MCF 10A (cell line): ENCODE data around the gene MYCT1. TPM values are rescaled to one million over a fixed set of nuclear protein-coding genes. Genes with fewer than 3 reads are reported as not detected.

ENCODE experiments used
- BruUV-seq: library from RNA; stranded (reverse); fragments of 400-500 nt; replicated peaks from 2 replicates; lab custom pipeline; 2021; lab: Mats Ljungman, UMichigan
- CTCF ChIA-PET: fragments of 300-600 bp; sonication (Branson Sonifier 250); formaldehyde crosslinking; extraction: SDS; loops from one replicate; lab custom pipeline; 2021; ENCODE audit warnings: antibody characterized with exemption, inconsistent platforms; lab: Yijun Ruan, JAX
- POLR2A ChIA-PET: fragments of 300-600, 350-650 bp; sonication (Branson Sonifier 250); formaldehyde crosslinking; extraction: SDS; loops from one replicate; lab custom pipeline; 2020; ENCODE audit warnings: antibody characterized with exemption, inconsistent platforms; lab: Yijun Ruan, JAX
- DNase-seq: peaks from one replicate; pipeline ENCODE4 v3.0.0-alpha.2; 2018; ENCODE audit not compliant: unreplicated experiment
- H3K27ac Mint-ChIP-seq: one replicate; pipeline ENCODE4 v1.8.0; 2022; ENCODE audit warnings: mild to moderate bottlenecking, low read depth, mixed read lengths; ENCODE audit not compliant: unreplicated experiment
- H3K27me3 Mint-ChIP-seq: one replicate; pipeline ENCODE4 v1.8.0; 2022; ENCODE audit warnings: mixed read lengths; ENCODE audit not compliant: insufficient read depth, unreplicated experiment
- H3K36me3 Mint-ChIP-seq: one replicate; pipeline ENCODE4 v1.8.0; 2022; ENCODE audit warnings: mild to moderate bottlenecking, moderate library complexity, mixed read lengths; ENCODE audit not compliant: insufficient read depth, unreplicated experiment
- H3K4me1 Mint-ChIP-seq: one replicate; pipeline ENCODE4 v1.8.0; 2022; ENCODE audit warnings: mixed read lengths; ENCODE audit not compliant: insufficient read depth, unreplicated experiment
- H3K4me3 Mint-ChIP-seq: one replicate; pipeline ENCODE4 v1.8.0; 2022; ENCODE audit warnings: mild to moderate bottlenecking, moderate library complexity, mixed read lengths; ENCODE audit not compliant: unreplicated experiment
- H3K9me3 Mint-ChIP-seq: one replicate; pipeline ENCODE4 v1.8.0; 2022; ENCODE audit warnings: mixed read lengths; ENCODE audit not compliant: unreplicated experiment
- CTCF ChIP-seq: fragments of 200-600 bp; IDR thresholded peaks from one replicate; pipeline ENCODE4 v1.8.0; 2022; ENCODE audit warnings: antibody characterized with exemption, mild to moderate bottlenecking; ENCODE audit not compliant: unreplicated experiment
- intact Hi-C: fragments of 100-400 bp; cut with micrococcal nuclease; formaldehyde crosslinking; loops from 2 replicates; pipeline ENCODE4 v1.14.1; 2022
- total RNA-seq: library from RNA; stranded (reverse); gene quantifications from 2 replicates; pipeline ENCODE4 v1.2.3, GENCODE V29; 2022

Gene MYCT1
- total RNA-seq, 1 experiment from 2014 or later: not detected

- H3K4me1 Mint-ChIP-seq: peaks cover 10% of the 10 kb centered on the region
- BruUV-seq: no TSS peak
Observed at GRCh38 chr6:152750694-152751093, 53.0 kb downstream of the MYCT1 start, which contains the start of gene VIP. Gene VIP (plus strand): TSS chr6:152750797. CDS start chr6:152752178, 1,381 bp downstream.

GRCh38 chr6:152765331-152765730, 67.6 kb downstream of the MYCT1 start:
- Mint-ChIP-seq H3K36me3 (no peaks in the 10 kb centered on the region), H3K4me1 (no peaks in the 10 kb centered on the region), H3K27ac (no peak overlapping the region), H3K27me3 (no peaks in the 10 kb centered on the region), H3K9me3 (no peaks in the 10 kb centered on the region), H3K4me3 (no peak overlapping the region)
- ChIA-PET CTCF (no interaction called here), POLR2A (no interaction called here)
- no peak for TF ChIP-seq CTCF
- intact Hi-C loops: no loop called here
- BruUV-seq: no TSS peak
- DNase-seq: no peak

More at GRCh38 chr6:152750694-152751093, 53.0 kb downstream of the MYCT1 start, which contains the start of gene VIP:
- H3K36me3 Mint-ChIP-seq: no peaks in the 10 kb centered on the region
- DNase-seq: peak; percentile 75
- POLR2A ChIA-PET: no interaction called here
- no peak for TF ChIP-seq CTCF
- no peak within 1 kb of the TSS for H3K4me3 Mint-ChIP-seq
- peaks cover 51% of the 10 kb centered on the region for H3K27me3 Mint-ChIP-seq
- intact Hi-C loops: loop anchor here (2.0 kb wide), 1 partner anchor 114 kb away; no protein-coding TSS in a partner anchor
- no peaks in the 10 kb centered on the region for H3K9me3 Mint-ChIP-seq
- CTCF ChIA-PET: interaction anchor here (0.6 to 5.3 kb wide), 4 partner anchors 113 to 265 kb away, joined by 3 to 49 read pairs (median 16); no protein-coding TSS in a partner anchor
- no peak within 1 kb of the TSS for H3K27ac Mint-ChIP-seq

GRCh38 chr6:152769159-152769558, 71.5 kb downstream of the MYCT1 start:
- BruUV-seq: no TSS peak
- Mint-ChIP-seq H3K9me3 (no peaks in the 10 kb centered on the region), H3K27me3 (no peaks in the 10 kb centered on the region), H3K4me3 (no peak overlapping the region), H3K4me1 (no peaks in the 10 kb centered on the region), H3K27ac (no peak overlapping the region), H3K36me3 (no peaks in the 10 kb centered on the region)
- ChIA-PET POLR2A (no interaction called here), CTCF (no interaction called here)
- TF ChIP-seq CTCF: no peak
- DNase-seq: no peak
- intact Hi-C loops: no loop called here

- Mint-ChIP-seq H3K4me1 (no peaks in the 10 kb centered on the region), H3K9me3 (no peaks in the 10 kb centered on the region), H3K36me3 (no peaks in the 10 kb centered on the region), H3K4me3 (no peak overlapping the region), H3K27ac (no peak overlapping the region), H3K27me3 (no peaks in the 10 kb centered on the region)
- ChIA-PET CTCF (interaction anchor here (0.6 to 0.7 kb wide), 2 partner anchors 76 to 213 kb away, joined by 3 to 4 read pairs; no protein-coding TSS in a partner anchor), POLR2A (no interaction called here)
- no peak for DNase-seq
- TF ChIP-seq CTCF: no peak
- no TSS peak for BruUV-seq
- intact Hi-C loops: no loop called here
Observed at GRCh38 chr6:152769993-152770392, 72.3 kb downstream of the MYCT1 start.
